ENCODE measurements around the gene IL6. TPM values are rescaled to one million over a fixed set of nuclear protein-coding genes. Genes with fewer than 3 reads are reported as not detected.
"Not testable (repeated sequence)": the region's sequence is repeated elsewhere in the genome, so short reads cannot be mapped to it uniquely, and the experiment has no call there.

IL6 gene
- polyA plus RNA-seq (2013, experiment 1 of 2; ENCODE audit: insufficient read length), result 1.6 TPM
- polyA plus RNA-seq (2013, experiment 2 of 2; ENCODE audit: insufficient read length), result 1.3 TPM

GRCh38 chr7:22726907-22727713 lies at the start of gene IL6:
IL6 (plus strand) TSS chr7:22727200; CDS start chr7:22727263, 63 bp downstream.
- DNase-seq, result peak; percentile 94

DNA sequence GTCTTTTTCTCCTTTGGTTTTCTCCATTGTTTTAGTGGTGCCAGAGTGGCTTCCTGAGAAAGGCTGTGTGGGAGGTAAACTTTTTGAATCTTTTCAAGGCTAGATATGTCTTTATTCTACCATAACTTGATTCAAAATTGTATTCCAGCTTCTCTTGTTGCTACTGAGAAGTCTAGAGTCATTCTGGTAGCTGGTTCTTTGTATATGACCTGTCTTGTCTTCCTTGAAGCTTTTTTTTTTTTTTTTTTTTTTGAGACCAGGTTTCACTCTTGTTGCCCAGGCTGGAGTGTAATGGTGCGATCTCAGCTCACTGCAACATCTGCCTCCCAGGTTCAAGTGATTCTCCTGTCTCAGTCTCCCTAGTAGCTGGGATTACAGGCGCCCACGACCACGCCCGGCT lies 49.7 kb upstream of the IL6 start:
- DNase-seq, result not testable (repeated sequence)

DNA sequence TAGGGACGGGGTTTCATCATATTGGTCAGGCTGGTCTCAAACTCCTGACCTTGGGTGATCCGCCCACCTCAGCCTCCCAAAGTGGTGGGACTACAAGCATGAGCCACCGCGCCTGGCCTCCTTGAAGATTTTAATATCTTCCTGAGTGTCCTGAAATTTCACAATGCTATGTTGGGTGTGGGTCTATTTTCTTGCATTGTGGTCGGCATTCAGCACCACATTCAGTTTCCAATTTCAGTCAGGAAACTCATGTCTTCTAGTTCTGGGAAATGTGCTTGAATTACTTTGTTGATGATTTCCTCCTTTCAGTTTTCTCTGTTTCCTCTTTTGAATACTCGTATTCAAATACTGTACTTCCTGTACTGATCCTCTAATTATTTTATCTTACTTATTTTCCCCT lies 49.3 kb upstream of the IL6 start:
- DNase-seq, result no peak

DNA sequence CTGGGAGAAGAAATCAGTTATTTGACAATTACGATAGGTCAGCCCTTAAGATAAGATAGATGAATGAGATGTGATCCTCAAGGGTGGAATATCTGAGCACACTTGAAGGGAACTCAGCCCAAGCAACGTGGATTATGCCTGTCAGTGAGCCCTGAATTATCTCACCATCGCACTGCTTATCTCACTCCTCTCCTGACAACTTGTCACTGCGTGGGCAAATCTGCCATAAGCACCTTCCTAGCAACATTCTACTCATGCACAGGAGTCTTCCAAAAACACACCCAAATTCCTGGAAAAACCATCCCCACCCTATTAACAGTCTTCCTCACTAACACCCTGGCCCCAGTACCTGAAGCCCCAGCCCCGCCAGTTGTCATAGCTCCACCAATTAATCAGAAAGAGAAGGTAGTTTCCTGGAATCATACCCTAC lies 46.5 kb upstream of the IL6 start:
- no peak for DNase-seq

- DNase-seq, result no peak
Observed at GRCh38 chr7:22681312-22681711, 45.7 kb upstream of the IL6 start.

- peak; percentile 18 for DNase-seq
Observed at GRCh38 chr7:22681852-22682657, 44.9 kb upstream of the IL6 start.

DNA sequence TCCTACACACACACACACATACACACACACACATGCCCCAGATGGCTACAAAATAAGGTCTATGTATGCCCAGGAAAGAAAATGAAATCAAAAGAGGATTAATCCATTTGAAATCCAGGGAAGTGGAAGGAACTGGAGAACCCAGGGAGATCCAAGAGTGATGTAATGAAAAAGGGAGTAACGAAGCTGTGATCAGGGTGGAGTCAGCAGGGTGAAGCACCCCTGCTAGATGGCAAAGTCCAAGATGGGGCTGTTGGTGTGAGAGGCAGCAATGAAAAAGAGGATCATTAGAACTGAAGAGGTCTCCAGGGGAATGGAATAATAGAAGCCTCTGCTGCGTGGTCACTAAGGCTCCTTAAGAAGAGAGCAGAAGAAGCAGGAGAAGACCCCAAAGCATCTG lies 43.6 kb upstream of the IL6 start:
- no peak for DNase-seq

DNA sequence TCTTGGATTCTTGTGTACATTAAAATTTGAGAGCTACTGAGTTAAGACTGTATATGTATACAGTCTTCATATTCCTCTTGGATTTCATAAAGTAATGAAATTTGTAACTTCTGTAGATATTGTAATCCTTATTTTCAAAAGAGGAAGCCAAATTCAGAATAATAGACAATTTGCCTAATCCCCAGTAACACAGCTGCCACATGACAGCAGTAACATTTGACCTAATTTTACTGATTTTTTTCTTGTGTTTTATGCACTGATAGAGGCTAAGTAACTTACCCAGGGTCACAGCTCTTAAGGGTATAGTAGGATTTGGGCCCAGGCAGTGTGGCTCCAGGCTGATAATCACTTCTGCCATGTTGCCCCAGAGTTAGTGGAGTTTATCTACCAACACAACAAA lies 40.4 kb upstream of the IL6 start:
- no peak for DNase-seq

DNA sequence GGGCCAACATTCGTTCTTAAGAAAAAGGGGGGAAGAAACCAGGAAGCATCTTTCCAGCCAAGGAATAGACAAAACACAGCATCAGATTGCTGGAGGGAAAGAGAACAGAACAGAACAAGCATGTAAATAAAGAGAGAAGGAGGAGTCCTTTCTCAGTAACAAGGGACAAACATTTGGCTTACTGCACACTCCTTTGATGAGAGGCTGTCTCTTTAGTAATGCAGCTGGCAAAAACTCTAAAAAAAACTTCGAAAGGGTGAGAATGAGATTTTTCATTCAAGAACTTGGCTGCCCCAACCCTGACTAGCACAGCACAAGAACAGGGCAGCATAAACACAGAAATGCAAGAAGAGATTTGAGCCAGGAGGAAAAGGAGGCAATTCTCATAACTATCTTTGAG lies 38.9 kb upstream of the IL6 start:
- DNase-seq, result no peak

- not testable (repeated sequence) for DNase-seq
Observed at GRCh38 chr7:22688934-22689333, 38.1 kb upstream of the IL6 start.

GRCh38 chr7:22694597-22695207 lies 32.3 kb upstream of the IL6 start:
- DNase-seq, result no peak

- DNase-seq, result no peak
Observed at GRCh38 chr7:22695476-22696132, 31.4 kb upstream of the IL6 start.

DNA sequence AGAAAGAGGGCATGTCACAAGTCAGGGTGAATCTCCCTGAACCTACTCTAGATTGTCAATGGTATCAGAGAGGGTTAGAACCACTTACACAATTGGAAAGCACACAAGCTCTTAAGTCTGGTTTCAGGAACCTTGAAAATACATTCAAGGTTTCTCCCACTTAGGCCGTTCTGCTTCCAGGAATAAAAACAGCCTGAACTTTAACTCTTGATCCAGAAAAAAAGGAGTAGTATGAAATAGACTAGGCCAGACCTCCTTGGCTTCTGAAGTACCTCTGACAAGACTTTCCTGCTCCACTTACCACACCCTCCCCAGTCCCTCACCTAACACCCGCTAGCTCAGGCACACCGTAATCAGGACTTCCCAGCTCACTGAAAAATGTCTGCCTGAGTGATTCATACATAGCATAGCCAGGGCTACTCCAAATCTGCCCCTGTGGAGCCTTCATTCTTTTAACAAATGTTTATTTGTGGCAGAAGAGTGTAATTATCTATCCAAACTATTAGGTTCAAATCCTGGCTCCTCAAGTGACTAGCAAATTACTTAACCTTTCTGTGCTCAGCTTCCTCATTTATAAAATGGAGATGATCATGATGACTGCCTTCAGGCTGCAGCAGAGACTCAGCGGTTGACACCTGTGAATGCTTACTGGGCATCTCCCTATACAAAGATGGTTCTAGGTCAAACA lies 30.3 kb upstream of the IL6 start:
- peak; percentile 17 for DNase-seq

GRCh38 chr7:22697322-22697859 lies 29.6 kb upstream of the IL6 start:
- DNase-seq, result no peak

DNA sequence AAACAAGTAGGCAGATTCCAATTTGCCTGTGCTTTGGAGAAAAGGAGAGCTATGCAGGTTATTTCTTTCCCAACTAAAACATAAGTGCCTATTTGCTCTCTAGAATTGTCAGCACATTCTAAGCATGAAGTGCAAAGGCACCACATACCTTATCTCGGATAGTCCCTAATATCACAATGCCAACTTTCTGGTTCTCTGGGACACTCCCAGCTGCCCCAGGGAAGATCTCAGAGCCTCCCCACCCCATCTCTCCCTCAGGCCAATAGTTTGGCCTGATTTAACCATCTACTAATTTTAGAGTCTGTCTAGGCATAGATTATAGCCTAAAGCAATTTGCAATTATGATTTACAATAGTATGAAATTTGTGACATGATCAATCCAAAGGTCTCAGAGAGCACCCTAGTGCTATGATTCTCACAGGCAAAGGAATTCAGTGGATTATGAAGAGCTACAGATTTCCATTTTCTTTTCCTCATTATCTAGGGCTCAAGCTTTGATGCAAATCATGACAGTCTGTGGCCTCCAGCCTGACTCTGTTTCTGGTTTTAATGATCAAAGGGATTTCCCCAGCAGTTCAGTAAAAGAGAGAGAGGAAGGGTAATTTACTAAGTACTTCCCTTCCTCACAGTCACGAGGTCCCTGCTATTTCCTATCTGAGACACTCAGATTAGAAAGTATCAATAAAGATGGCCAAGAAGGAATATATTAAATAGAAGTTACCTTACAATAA lies 29.0 kb upstream of the IL6 start:
- DNase-seq, result no peak

GRCh38 chr7:22698767-22699166 lies 28.2 kb upstream of the IL6 start:
- no peak for DNase-seq

DNA sequence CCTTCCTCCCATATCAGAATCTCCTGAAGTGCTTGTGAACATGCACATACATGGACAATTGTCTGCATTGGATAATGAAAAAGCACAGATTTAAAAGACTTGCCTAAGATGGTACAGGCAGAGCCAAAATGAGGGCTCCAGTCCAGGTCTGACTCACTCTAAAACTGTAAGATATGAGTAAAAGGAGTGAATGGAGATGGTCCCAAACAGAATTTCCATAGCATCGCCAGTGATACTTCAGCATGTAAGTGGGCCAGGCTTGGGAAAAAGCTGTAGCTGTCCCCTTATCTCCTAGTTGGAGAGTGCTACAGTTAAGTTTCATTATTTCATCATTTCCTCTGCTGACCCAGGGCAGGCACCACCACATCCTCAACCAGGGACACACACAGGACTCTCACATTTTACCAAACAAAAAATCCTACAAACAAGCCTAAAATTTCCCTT lies 26.4 kb upstream of the IL6 start:
- DNase-seq, result peak; percentile 45

- peak; percentile 59 for DNase-seq
Observed at GRCh38 chr7:22702516-22702915, 24.5 kb upstream of the IL6 start.

- DNase-seq, result peak; percentile 18
Observed at GRCh38 chr7:22703107-22703855, 23.7 kb upstream of the IL6 start.

DNA sequence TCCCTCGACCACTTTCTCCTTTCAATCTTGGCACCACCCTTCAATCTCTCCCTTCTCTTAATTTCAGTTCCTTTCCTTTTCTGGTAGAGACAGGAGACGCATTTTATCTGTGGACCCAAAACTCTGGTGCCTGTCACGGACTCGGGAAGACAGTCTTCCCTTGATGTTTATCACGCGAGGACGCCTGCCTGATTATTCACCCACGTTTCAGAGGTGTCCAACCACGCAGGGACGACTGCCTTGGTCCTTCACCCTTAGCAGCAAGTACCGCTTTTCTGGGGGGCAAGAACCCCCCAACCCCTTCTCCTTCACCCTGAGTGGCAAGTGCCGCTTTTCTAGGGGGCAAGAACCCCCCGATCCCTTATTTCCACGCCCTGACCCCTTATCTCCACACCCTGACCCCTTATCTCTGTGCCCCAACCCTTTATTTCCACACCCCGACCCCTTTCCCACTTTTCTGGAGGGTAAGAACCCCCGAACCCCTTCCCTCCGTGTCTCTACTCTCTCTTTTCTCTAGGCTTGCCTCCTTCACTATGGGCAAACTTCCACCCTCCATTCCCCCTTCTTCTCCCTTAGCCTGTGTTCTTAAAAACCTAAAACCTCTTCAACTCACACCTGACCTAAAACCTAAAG lies 22.9 kb upstream of the IL6 start:
- DNase-seq, result not testable (repeated sequence)

Measured in fibroblast of skin of scalp (primary cell).